H1 (cell line): ENCODE data around the gene RGS6. TPM values are rescaled to one million over a fixed set of nuclear protein-coding genes. Genes with fewer than 3 reads are reported as not detected.

Source experiments
- CTCF ChIA-PET: fragments of 300-600 bp; sonication (Branson Sonifier 250); formaldehyde crosslinking; loops from one replicate; lab custom pipeline; 2021; ENCODE audit not compliant: partially characterized antibody; lab: Charles Lee
- POLR2A ChIA-PET: fragments of 300-600 bp; sonication (Branson Sonifier 250); formaldehyde crosslinking; loops from one replicate; lab custom pipeline; 2021; ENCODE audit warnings: inconsistent platforms; ENCODE audit not compliant: partially characterized antibody; lab: Charles Lee
- DNase-seq, 2 experiments: peaks; one replicate each; pipeline versions ENCODE4 v3.0.0 to v3.0.0-alpha.2; 2010 to 2022; ENCODE audit warnings: low spot score in 2 of 2, low read depth in 1 of 2, mixed read lengths in 1 of 2
- FAIRE-seq: peaks from 2 replicates; lab custom pipeline; 2011; peaks lifted over from hg19 to GRCh38; lab: Jason Lieb, UNC
- H2AFZ ChIP-seq: 2 replicates; pipeline ENCODE4 v1.8.1; 2012; ENCODE audit warnings: low read length, inconsistent platforms
- H2AK5ac ChIP-seq: 2 replicates; pipeline ENCODE4 v1.6.1; 2013; ENCODE audit warnings: low read depth, low read length
- H2BK120ac ChIP-seq: replicated peaks from 2 replicates; pipeline ENCODE3; 2013; ENCODE audit warnings: low read depth, low read length, inconsistent platforms
- H2BK12ac ChIP-seq: 2 replicates; pipeline ENCODE4 v1.6.1; 2013; ENCODE audit warnings: low read depth, low read length
- H2BK15ac ChIP-seq: 2 replicates; pipeline ENCODE4 v1.6.1; 2013; ENCODE audit warnings: low read length
- H2BK20ac ChIP-seq: 2 replicates; pipeline ENCODE4 v1.6.1; 2013; ENCODE audit warnings: low read length
- H2BK5ac ChIP-seq: 2 replicates; pipeline ENCODE4 v1.6.1; 2013; ENCODE audit warnings: low read depth, low read length
- H3K14ac ChIP-seq: 2 replicates; pipeline ENCODE4 v1.6.1; 2013; ENCODE audit warnings: inconsistent platforms; ENCODE audit not compliant: insufficient read length
- H3K18ac ChIP-seq: 2 replicates; pipeline ENCODE4 v1.6.1; 2013; ENCODE audit warnings: low read length; ENCODE audit errors: extremely low read depth
- H3K23ac ChIP-seq: 2 replicates; pipeline ENCODE4 v1.6.1; 2013; ENCODE audit warnings: inconsistent platforms; ENCODE audit not compliant: insufficient read length
- H3K23me2 ChIP-seq: 2 replicates; pipeline ENCODE4 v1.6.1; 2013; ENCODE audit warnings: low read depth, low read length
- H3K27ac ChIP-seq: 2 replicates; pipeline ENCODE4 v1.6.1; 2011; ENCODE audit warnings: low read depth, low read length, inconsistent platforms
- H3K27me3 ChIP-seq, 4 experiments: replicated peaks in 1 of 4; 1 replicate in 1 of 4; 2 replicates in 3 of 4; pipeline versions ENCODE4 v1.6.1 to v1.8.1; 2011 to 2013; ENCODE audit warnings: low read length in 3 of 4, mild to moderate bottlenecking in 3 of 4, inconsistent platforms in 2 of 4, mixed read lengths in 2 of 4, moderate library complexity in 1 of 4; ENCODE audit not compliant: control insufficient read depth in 3 of 4, insufficient read depth in 3 of 4; ENCODE audit errors: extremely low read depth in 1 of 4
- H3K36me3 ChIP-seq, 4 experiments: 2 replicates each; pipeline versions ENCODE4 v1.6.1 to v1.8.1; 2011 to 2013; ENCODE audit warnings: mild to moderate bottlenecking in 4 of 4, low read length in 3 of 4, moderate library complexity in 2 of 4, control low read depth in 1 of 4, inconsistent platforms in 1 of 4; ENCODE audit not compliant: insufficient read depth in 4 of 4, control insufficient read depth in 2 of 4
- H3K4ac ChIP-seq: replicated peaks from 2 replicates; pipeline ENCODE3; 2013; ENCODE audit warnings: low read length, low read depth, mixed read lengths, inconsistent platforms; ENCODE audit not compliant: insufficient read length
- H3K4me1 ChIP-seq, 4 experiments: replicated peaks in 1 of 4; 1 replicate in 1 of 4; 2 replicates in 3 of 4; pipeline versions ENCODE4 v1.6.1 to v1.8.1; 2011 to 2013; ENCODE audit warnings: low read length in 3 of 4, inconsistent platforms in 2 of 4, mixed read lengths in 1 of 4; ENCODE audit not compliant: insufficient read depth in 4 of 4, control insufficient read depth in 3 of 4
- H3K4me2 ChIP-seq, 2 experiments: 2 replicates each; pipeline versions ENCODE4 v1.6.1 to v1.8.1; 2011 to 2013; ENCODE audit warnings: low read depth in 2 of 2, low read length in 2 of 2, control low read depth in 1 of 2, inconsistent platforms in 1 of 2, mild to moderate bottlenecking in 1 of 2; ENCODE audit not compliant: insufficient read depth in 1 of 2
- H3K4me3 ChIP-seq, 4 experiments: fragments of 200-600, 300-600 bp in 1 of 4; sonication (generic), shearing (Covaris generic), sonication (Bioruptor Twin) in 1 of 4; 2 replicates each; pipeline versions ENCODE4 v1.5.1 to v1.8.1; 2011 to 2016; ENCODE audit warnings: low read length in 4 of 4, low read depth in 3 of 4, control low read depth in 2 of 4, inconsistent platforms in 2 of 4, mild to moderate bottlenecking in 2 of 4, mixed read lengths in 1 of 4, moderate library complexity in 1 of 4; ENCODE audit not compliant: insufficient read depth in 2 of 4; ENCODE audit errors: extremely low read depth in 1 of 4
- H3K56ac ChIP-seq: replicated peaks from 2 replicates; pipeline ENCODE3; 2013; ENCODE audit warnings: low read depth, mild to moderate bottlenecking, mixed read lengths, low read length, inconsistent platforms; ENCODE audit not compliant: insufficient read length
- H3K79me1 ChIP-seq: 2 replicates; pipeline ENCODE4 v1.6.1; 2013; ENCODE audit warnings: low read depth, low read length, control low read depth
- H3K79me2 ChIP-seq, 2 experiments: 2 replicates each; pipeline versions ENCODE4 v1.6.1 to v1.8.1; 2012 to 2013; ENCODE audit warnings: low read length in 2 of 2, mild to moderate bottlenecking in 2 of 2, inconsistent platforms in 1 of 2; ENCODE audit not compliant: insufficient read depth in 2 of 2, control insufficient read depth in 1 of 2
- H3K9ac ChIP-seq, 4 experiments: replicated peaks in 1 of 4; 1 replicate in 1 of 4; 2 replicates in 3 of 4; pipeline versions ENCODE4 v1.6.1 to v1.8.1; 2011 to 2013; ENCODE audit warnings: low read depth in 3 of 4, low read length in 3 of 4, control low read depth in 2 of 4, mild to moderate bottlenecking in 2 of 4, moderate library complexity in 2 of 4, inconsistent platforms in 1 of 4; ENCODE audit errors: extremely low read depth in 1 of 4
- H3K9me3 ChIP-seq, 2 experiments: 2 replicates each; pipeline versions ENCODE4 v1.6.1 to v1.8.1; 2012 to 2013; ENCODE audit warnings: mild to moderate bottlenecking in 2 of 2, moderate library complexity in 2 of 2, control low read depth in 1 of 2, inconsistent platforms in 1 of 2, low read depth in 1 of 2, low read length in 1 of 2, mixed read lengths in 1 of 2; ENCODE audit not compliant: insufficient read depth in 2 of 2
- H4K20me1 ChIP-seq, 2 experiments: replicated peaks in 1 of 2; 2 replicates each; pipeline versions ENCODE3 to v1.8.1; 2011 to 2013; ENCODE audit warnings: inconsistent platforms in 2 of 2, low read length in 2 of 2, mild to moderate bottlenecking in 1 of 2; ENCODE audit not compliant: insufficient read depth in 2 of 2, control insufficient read depth in 1 of 2
- H4K5ac ChIP-seq: 2 replicates; pipeline ENCODE4 v1.6.1; 2013; ENCODE audit warnings: low read length, low read depth, mixed read lengths, inconsistent platforms; ENCODE audit not compliant: insufficient read length
- H4K8ac ChIP-seq: 2 replicates; pipeline ENCODE4 v1.8.0; 2013; ENCODE audit warnings: mild to moderate bottlenecking, moderate library complexity, low read length, inconsistent platforms; ENCODE audit not compliant: insufficient read depth; ENCODE audit errors: extremely low read depth
- H4K91ac ChIP-seq: replicated peaks from 2 replicates; pipeline ENCODE3; 2013; ENCODE audit warnings: low read length, mixed read lengths, inconsistent platforms; ENCODE audit not compliant: insufficient read length
- EGR1 ChIP-seq: IDR thresholded peaks from 2 replicates; pipeline ENCODE4 v1.6.1; 2011; ENCODE audit warnings: low read depth, low read length, borderline replicate concordance
- GABPA ChIP-seq: IDR thresholded peaks from 2 replicates; pipeline ENCODE4 v1.6.1; 2011; ENCODE audit warnings: mild to moderate bottlenecking, low read length, moderate library complexity, borderline replicate concordance; ENCODE audit not compliant: insufficient read depth
- HDAC2 ChIP-seq, 2 experiments: fragments of 300-600 bp in 1 of 2; sonication (generic) in 1 of 2; IDR thresholded peaks; 2 replicates each; pipeline ENCODE4 v1.6.1; 2011 to 2012; ENCODE audit warnings: low read depth in 2 of 2, low read length in 2 of 2, mild to moderate bottlenecking in 2 of 2, moderate library complexity in 2 of 2, borderline replicate concordance in 1 of 2, inconsistent platforms in 1 of 2
- KDM4A ChIP-seq: IDR thresholded peaks from one replicate; pipeline ENCODE4 v1.7.1; 2012; ENCODE audit warnings: low read depth, mild to moderate bottlenecking, moderate library complexity, low read length, inconsistent platforms; ENCODE audit not compliant: severe bottlenecking
- MAFK ChIP-seq: IDR thresholded peaks from 2 replicates; pipeline ENCODE4 v1.6.1; 2012; ENCODE audit warnings: low read depth, mild to moderate bottlenecking, improper control_type of control experiment, low read length
- WGBS, 2 experiments: shearing (Covaris generic) in 1 of 2; methylation state at CpG; one replicate each; pipeline versions ENCODE4 v1.1.6 to v1.1.7; 2013 to 2015; ENCODE audit warnings: low lambda C conversion rate in 2 of 2, mixed read lengths in 2 of 2, inconsistent platforms in 1 of 2, low coverage in 1 of 2, missing lambda C conversion rate in 1 of 2; ENCODE audit not compliant: insufficient replicate concordance in 2 of 2, insufficient coverage in 1 of 2, insufficient read length in 1 of 2; ENCODE audit errors: extremely low coverage in 1 of 2, missing lambda C conversion rate in 1 of 2; 5-methylcytosine and 5-hydroxymethylcytosine counted together
- polyA plus RNA-seq, 7 experiments: library from polyadenylated mRNA; depleted of rRNA in 3 of 7; stranded (reverse) in 5 of 7; unstranded in 2 of 7; fragments of >200 nt in 5 of 7; fragments of 200-250 nt in 2 of 7; gene quantifications; 1 replicate in 5 of 7; 2 replicates in 1 of 7; 4 replicates in 1 of 7; pipeline versions ENCODE4 v1.2.1 to v1.2.3, GENCODE V29; 2011 to 2013; ENCODE audit warnings: missing spikeins in 2 of 7, mixed read lengths in 2 of 7
- total RNA-seq: library from RNA; stranded (reverse); fragmentation: NEBNext Ultra II Directional; extraction: Animal tissue kit (Norgen Biotek cat#: 25700); gene quantifications from 2 replicates; pipeline ENCODE4 v1.2.1, GENCODE V29; 2021
- TF ChIP-seq, protein P1 (sequence below), 3 experiments: IDR thresholded peaks; 1 replicate in 2 of 3; 2 replicates in 1 of 3; pipeline versions ENCODE4 v1.5.1 to v1.6.1; 2011; ENCODE audit warnings: low read length in 3 of 3, mild to moderate bottlenecking in 3 of 3, inconsistent platforms in 2 of 3, low read depth in 1 of 3, moderate library complexity in 1 of 3; ENCODE audit not compliant: insufficient read depth in 1 of 3; ENCODE audit errors: control extremely low read depth in 1 of 3

RGS6 gene
- total and polyA plus RNA-seq, 2 of the 8 experiments (the other 6 are each of a cell fraction or from before 2014, with no cell fraction given) = 0.26 to 1.1 TPM

DNA sequence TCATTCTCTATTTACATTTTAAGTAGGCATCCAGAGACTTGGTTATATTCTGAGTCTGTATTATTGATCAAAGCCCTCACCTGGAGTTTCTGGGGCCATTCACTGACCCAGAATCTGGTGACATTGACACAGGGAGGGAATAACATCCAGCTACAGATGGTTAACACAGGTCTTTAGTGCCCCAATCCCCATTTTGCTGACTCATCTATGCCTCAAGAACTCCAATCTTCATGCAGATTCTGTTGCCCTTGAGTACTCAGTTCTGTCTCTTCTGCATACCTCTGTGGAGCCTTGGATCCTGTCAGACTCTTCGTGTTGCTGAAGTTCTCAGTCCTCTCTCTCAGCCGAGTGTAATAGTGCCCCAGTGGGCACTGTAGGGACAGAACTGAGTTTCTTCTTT, 208.9 kb downstream of the RGS6 start:
- Histone ChIP-seq H3K79me1 (no peaks in the 10 kb centered on the region), H3K23ac (no peak overlapping the region), H3K9me3 (peaks cover 0 to 3% of the 10 kb centered on the region in 2 experiments; a peak in 1 of 4 replicates), H3K4me3 (no peak overlapping the region), H2BK5ac (no peak overlapping the region), H3K14ac (no peak overlapping the region), H2BK120ac (no peak overlapping the region), H2BK12ac (no peak overlapping the region), H3K18ac (no peak overlapping the region), H4K5ac (no peak overlapping the region), H3K4me2 (no peak overlapping the region), H3K36me3 (no peaks in the 10 kb centered on the region), H2AFZ (no peak overlapping the region), H4K8ac (no peak overlapping the region), H3K79me2 (no peaks in the 10 kb centered on the region), H2BK20ac (no peak overlapping the region), H3K27ac (no peak overlapping the region), H2AK5ac (no peak overlapping the region), H4K20me1 (no peaks in the 10 kb centered on the region), H3K56ac (no peak overlapping the region), H3K4ac (no peak overlapping the region), H4K91ac (no peak overlapping the region), H2BK15ac (no peak overlapping the region), H3K27me3 (no peaks in the 10 kb centered on the region), H3K4me1 (no peaks in the 10 kb centered on the region), H3K23me2 (no peaks in the 10 kb centered on the region), H3K9ac (no peak overlapping the region)
- POLR2A ChIA-PET = no interaction called here
- no peak for TF ChIP-seq KDM4A
- no peak for TF ChIP-seq HDAC2 (IDR thresholded peaks at IDR 0.05; ENCODE audit: borderline replicate concordance in 1 of 2, low read depth in 2 of 2, low read length in 2 of 2)
- no peak for TF ChIP-seq EGR1
- TF ChIP-seq, protein P1, sequence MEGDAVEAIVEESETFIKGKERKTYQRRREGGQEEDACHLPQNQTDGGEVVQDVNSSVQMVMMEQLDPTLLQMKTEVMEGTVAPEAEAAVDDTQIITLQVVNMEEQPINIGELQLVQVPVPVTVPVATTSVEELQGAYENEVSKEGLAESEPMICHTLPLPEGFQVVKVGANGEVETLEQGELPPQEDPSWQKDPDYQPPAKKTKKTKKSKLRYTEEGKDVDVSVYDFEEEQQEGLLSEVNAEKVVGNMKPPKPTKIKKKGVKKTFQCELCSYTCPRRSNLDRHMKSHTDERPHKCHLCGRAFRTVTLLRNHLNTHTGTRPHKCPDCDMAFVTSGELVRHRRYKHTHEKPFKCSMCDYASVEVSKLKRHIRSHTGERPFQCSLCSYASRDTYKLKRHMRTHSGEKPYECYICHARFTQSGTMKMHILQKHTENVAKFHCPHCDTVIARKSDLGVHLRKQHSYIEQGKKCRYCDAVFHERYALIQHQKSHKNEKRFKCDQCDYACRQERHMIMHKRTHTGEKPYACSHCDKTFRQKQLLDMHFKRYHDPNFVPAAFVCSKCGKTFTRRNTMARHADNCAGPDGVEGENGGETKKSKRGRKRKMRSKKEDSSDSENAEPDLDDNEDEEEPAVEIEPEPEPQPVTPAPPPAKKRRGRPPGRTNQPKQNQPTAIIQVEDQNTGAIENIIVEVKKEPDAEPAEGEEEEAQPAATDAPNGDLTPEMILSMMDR (IDR thresholded peaks at IDR 0.05; ENCODE audit: control extremely low read depth in 1 of 3, insufficient read depth in 1 of 3, low read depth in 1 of 3, low read length in 3 of 3) = no peak
- TF ChIP-seq MAFK = peak; percentile 24; the same call in 1 of the 2 replicates
- TF ChIP-seq GABPA = no peak
- DNase-seq (no peak), FAIRE-seq (no peak)
- CTCF ChIA-PET = interaction anchor here (1.3 kb wide), 1 partner anchor 37 kb away, joined by 3 read pairs; no protein-coding TSS in a partner anchor
- 81% methylated on average over 2 of the region's 2 CpGs; no CpG with 5 or more reads in 1 of the 2 experiments for WGBS, 2 experiments
